IMR-90 (cell line): Measurements from ENCODE around the gene ZFHX3. TPM values are rescaled to one million over a fixed set of nuclear protein-coding genes. Genes with fewer than 3 reads are reported as not detected.

ENCODE experiments used
- ATAC-seq: fragments of 200-7000 bp; cut with Tn5 transposase; 2 replicates; pipeline ENCODE4 v1.9.1; 2020; ENCODE audit warnings: low read depth, mild to moderate bottlenecking, moderate library complexity
- BruUV-seq: library from RNA; stranded (reverse); fragments of 400-500 nt; replicated peaks from 2 replicates; lab custom pipeline; 2021; lab: Mats Ljungman, UMichigan
- CTCF ChIA-PET: fragments of 300-600 bp; formaldehyde crosslinking; extraction: SDS; loops from one replicate; lab custom pipeline; 2021; ENCODE audit warnings: antibody characterized with exemption; lab: Yijun Ruan, JAX
- POLR2A ChIA-PET: fragments of 300-600 bp; sonication (Branson Sonifier 250); formaldehyde crosslinking; loops from one replicate; lab custom pipeline; 2022; ENCODE audit warnings: antibody characterized with exemption; ENCODE audit not compliant: unreplicated experiment; lab: Charles Lee
- DNase-seq: peaks from one replicate; pipeline ENCODE4 v3.0.0; 2013
- H2AFZ ChIP-seq: replicated peaks from 2 replicates; pipeline ENCODE3; 2013; ENCODE audit warnings: low read length, mild to moderate bottlenecking; ENCODE audit not compliant: poor library complexity
- H2AK5ac ChIP-seq: 2 replicates; pipeline ENCODE4 v1.6.1; 2013; ENCODE audit warnings: low read depth, low read length, inconsistent platforms
- H2AK9ac ChIP-seq: replicated peaks from 2 replicates; pipeline ENCODE3; 2013; ENCODE audit warnings: mild to moderate bottlenecking, low read depth, low read length, moderate library complexity; ENCODE audit not compliant: poor library complexity
- H2BK120ac ChIP-seq: 2 replicates; pipeline ENCODE4 v1.6.1; 2013; ENCODE audit warnings: low read depth, low read length, inconsistent platforms
- H2BK15ac ChIP-seq: 3 replicates; pipeline ENCODE4 v1.6.1; 2013; ENCODE audit warnings: low read depth, low read length, inconsistent platforms
- H2BK20ac ChIP-seq: 2 replicates; pipeline ENCODE4 v1.6.1; 2013; ENCODE audit warnings: low read depth, mild to moderate bottlenecking, inconsistent platforms, low read length, moderate library complexity
- H2BK5ac ChIP-seq: 2 replicates; pipeline ENCODE4 v1.6.1; 2013; ENCODE audit warnings: mild to moderate bottlenecking, low read depth, low read length, inconsistent platforms; ENCODE audit not compliant: poor library complexity, severe bottlenecking
- H3K14ac ChIP-seq: replicated peaks from 2 replicates; pipeline ENCODE4 v1.6.1; 2013; ENCODE audit warnings: low read depth, low read length, inconsistent platforms
- H3K18ac ChIP-seq: 2 replicates; pipeline ENCODE4 v1.6.1; 2013; ENCODE audit warnings: low read depth, low read length, control low read depth
- H3K23ac ChIP-seq: 2 replicates; pipeline ENCODE4 v1.6.1; 2013; ENCODE audit warnings: low read depth, low read length, inconsistent platforms
- H3K27ac ChIP-seq: 2 replicates; pipeline ENCODE4 v1.5.1; 2013; ENCODE audit warnings: mild to moderate bottlenecking, control low read depth, low read length; ENCODE audit not compliant: insufficient read depth
- H3K27me3 ChIP-seq: 2 replicates; pipeline ENCODE4 v1.6.1; 2013; ENCODE audit warnings: low read length; ENCODE audit not compliant: control insufficient read depth, insufficient read depth
- H3K36me3 ChIP-seq: 2 replicates; pipeline ENCODE4 v1.6.1; 2013; ENCODE audit warnings: low read length, mixed read lengths; ENCODE audit not compliant: control insufficient read depth, insufficient read depth
- H3K4ac ChIP-seq: 2 replicates; pipeline ENCODE4 v1.6.1; 2013; ENCODE audit warnings: low read depth, low read length, inconsistent platforms
- H3K4me1 ChIP-seq: 2 replicates; pipeline ENCODE4 v1.6.1; 2013; ENCODE audit warnings: low read length, mixed read lengths; ENCODE audit not compliant: control insufficient read depth, insufficient read depth
- H3K4me2 ChIP-seq: 2 replicates; pipeline ENCODE4 v1.6.1; 2013; ENCODE audit warnings: low read depth, mild to moderate bottlenecking, control low read depth, low read length, moderate library complexity
- H3K4me3 ChIP-seq: 2 replicates; pipeline ENCODE4 v1.5.1; 2013; ENCODE audit warnings: low read depth, mild to moderate bottlenecking, control low read depth, low read length, moderate library complexity; ENCODE audit not compliant: insufficient read depth
- H3K56ac ChIP-seq: 2 replicates; pipeline ENCODE4 v1.6.1; 2013; ENCODE audit warnings: low read length, inconsistent platforms; ENCODE audit not compliant: insufficient read depth; ENCODE audit errors: extremely low read depth
- H3K79me1 ChIP-seq, 2 experiments: 2 replicates each; pipeline ENCODE4 v1.6.1; 2013; ENCODE audit warnings: low read length in 2 of 2, inconsistent platforms in 1 of 2, low read depth in 1 of 2
- H3K9ac ChIP-seq: 2 replicates; pipeline ENCODE4 v1.6.1; 2013; ENCODE audit warnings: low read depth, low read length, control low read depth
- H3K9me1 ChIP-seq: 2 replicates; pipeline ENCODE4 v1.6.1; 2013; ENCODE audit warnings: low read length, inconsistent platforms; ENCODE audit not compliant: insufficient read depth
- H3K9me3 ChIP-seq: 2 replicates; pipeline ENCODE4 v1.6.1; 2013; ENCODE audit warnings: low read length; ENCODE audit not compliant: control insufficient read depth, insufficient read depth
- H4K20me1 ChIP-seq: 2 replicates; pipeline ENCODE4 v1.6.1; 2013; ENCODE audit warnings: low read length, inconsistent platforms; ENCODE audit not compliant: insufficient read depth
- H4K5ac ChIP-seq: 2 replicates; pipeline ENCODE4 v1.6.1; 2013; ENCODE audit warnings: mild to moderate bottlenecking, low read depth, low read length, control low read depth
- H4K8ac ChIP-seq, 2 experiments: 2 replicates each; pipeline ENCODE4 v1.6.1; 2013; ENCODE audit warnings: low read depth in 2 of 2, low read length in 2 of 2, control low read depth in 1 of 2, inconsistent platforms in 1 of 2
- H4K91ac ChIP-seq: 2 replicates; pipeline ENCODE4 v1.6.1; 2013; ENCODE audit warnings: low read depth, low read length, inconsistent platforms; ENCODE audit not compliant: insufficient read depth
- RCOR1 ChIP-seq: IDR thresholded peaks from 2 replicates; pipeline ENCODE4 v1.6.1; 2012; ENCODE audit warnings: mild to moderate bottlenecking, low read length, improper control_type of control experiment; ENCODE audit not compliant: insufficient replicate concordance
- WGBS, 2 experiments: methylation state at CpG; one replicate each; pipeline versions ENCODE4 v1.1.5 to v1.1.7; 2013; ENCODE audit warnings: missing lambda C conversion rate in 2 of 2; ENCODE audit not compliant: insufficient read length in 1 of 2; ENCODE audit errors: extremely low coverage in 2 of 2; 5-methylcytosine and 5-hydroxymethylcytosine counted together
- dilution Hi-C: fragments of 300-500 bp; cut with HindIII; formaldehyde crosslinking; loops from one replicate; pipeline ENCODE4 v1.14.3; 2018; ENCODE audit warnings: low sequenced_read_pairs; ENCODE audit not compliant: unreplicated experiment
- in situ Hi-C: fragments of 300-500 bp; cut with MboI; formaldehyde crosslinking; loops from 3 replicates; pipeline ENCODE4 v1.14.3; 2019; ENCODE audit warnings: low sequenced_read_pairs, inconsistent platforms, mixed read lengths
- intact Hi-C: fragments of 100-400 bp; cut with micrococcal nuclease; formaldehyde crosslinking; loops from 2 replicates; pipeline ENCODE4 v1.10.0; 2022
- polyA plus RNA-seq, 3 experiments: library from polyadenylated mRNA; depleted of rRNA; stranded (reverse); fragments of >200 nt; gene quantifications; 2 replicates each; pipeline ENCODE4 v1.2.3, GENCODE V29; 2012; ENCODE audit warnings: low replicate concordance in 1 of 3
- total RNA-seq: library from RNA; depleted of rRNA; stranded (reverse); fragments of >200 nt; gene quantifications from 2 replicates; pipeline ENCODE4 v1.2.3, GENCODE V29; 2012

The ZFHX3 gene
- total and polyA plus RNA-seq, 2 of the 4 experiments (the other 2 are of a cell fraction), result 1.4 to 1.7 TPM

DNA sequence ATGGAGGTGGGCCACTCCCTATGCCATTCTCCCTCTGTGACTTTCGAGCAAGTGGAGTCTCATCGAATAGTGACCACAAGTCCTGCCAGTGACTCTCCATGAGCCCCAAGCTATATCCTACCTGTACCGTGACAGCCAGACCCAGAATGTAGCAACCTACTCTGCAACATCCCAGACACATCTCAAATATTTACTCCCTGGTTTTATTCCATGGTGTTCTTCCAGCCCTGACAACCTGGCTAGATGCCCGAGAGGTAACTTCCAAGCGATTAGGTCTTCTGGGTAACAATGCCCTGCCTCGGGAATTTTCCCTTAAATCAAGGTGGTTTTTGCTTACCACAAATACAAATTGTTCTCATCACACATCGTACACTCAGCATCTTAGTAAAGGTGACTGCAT lies 211.7 kb downstream of the ZFHX3 start:
- Histone ChIP-seq H4K20me1 (peaks cover 40% of the 10 kb centered on the region), H3K23ac (no peak overlapping the region), H3K27me3 (no peaks in the 10 kb centered on the region), H3K4me2 (no peak overlapping the region), H3K9me1 (peaks cover 10% of the 10 kb centered on the region; the same call in 1 of the 2 replicates), H4K8ac (no peak overlapping the region), H3K9ac (no peak overlapping the region), H2BK120ac (no peak overlapping the region), H3K18ac (no peak overlapping the region), H2BK20ac (no peak overlapping the region), H4K91ac (no peak overlapping the region), H3K4ac (no peak overlapping the region), H3K79me1 (peaks cover 23 to 51% of the 10 kb centered on the region in 2 experiments; a peak in 3 of 4 replicates), H2BK15ac (no peak overlapping the region), H3K9me3 (no peaks in the 10 kb centered on the region), H3K4me1 (peaks cover 14% of the 10 kb centered on the region), H3K27ac (no peak overlapping the region), H2AK5ac (no peak overlapping the region), H2AK9ac (no peak overlapping the region), H3K14ac (no peak overlapping the region), H4K5ac (no peak overlapping the region), H3K36me3 (no peaks in the 10 kb centered on the region), H3K56ac (no peak overlapping the region), H2BK5ac (no peak overlapping the region), H2AFZ (no peak overlapping the region), H3K4me3 (no peak overlapping the region)
- no peak for TF ChIP-seq RCOR1
- POLR2A ChIA-PET, result no interaction called here
- intact Hi-C loops (loop anchor here (5.0 to 10.0 kb wide), 3 partner anchors 96 to 1119 kb away; no protein-coding TSS in a partner anchor), dilution Hi-C loops (no loop called here), in situ Hi-C loops (no loop called here)
- WGBS, 2 experiments, result 90% methylated on average over 2 of the region's 7 CpGs; no CpG with 5 or more reads in 1 of the 2 experiments
- CTCF ChIA-PET, result no interaction called here
- ATAC-seq (no peak), DNase-seq (no peak)
- no TSS peak for BruUV-seq
